Aorta (tissue), 5 donors: ENCODE results near the gene KIF6. TPM values are rescaled to one million over a fixed set of nuclear protein-coding genes. Genes with fewer than 3 reads are reported as not detected.
A peak's percentile ranks its signal among the peaks of the same experiment; 100 is the strongest.

Experiments
- ATAC-seq: fragments of 200-7000 bp; cut with Tn5 transposase; one replicate; pipeline ENCODE4 v1.9.1; 2022; ENCODE audit warnings: moderate library complexity; ENCODE audit not compliant: low FRiP score
- DNase-seq, 2 donors: peaks; one replicate each; pipeline ENCODE4 v3.0.0-alpha.2; 2020
- H3K27ac ChIP-seq, 2 donors: one replicate each; pipeline ENCODE4 v1.5.1; 2013; ENCODE audit warnings: low read length in 2 of 2, mild to moderate bottlenecking in 2 of 2, moderate library complexity in 2 of 2, control low read depth in 1 of 2, inconsistent platforms in 1 of 2, low read depth in 1 of 2
- H3K27me3 ChIP-seq, 2 donors: one replicate each; pipeline ENCODE4 v1.6.1; 2013; ENCODE audit warnings: control low read depth in 1 of 2, low read length in 1 of 2, mild to moderate bottlenecking in 1 of 2, moderate library complexity in 1 of 2; ENCODE audit not compliant: insufficient read depth in 2 of 2, control insufficient read depth in 1 of 2
- H3K36me3 ChIP-seq, 2 donors: one replicate each; pipeline ENCODE4 v1.6.1; 2013; ENCODE audit warnings: control low read depth in 1 of 2, low read length in 1 of 2, mild to moderate bottlenecking in 1 of 2; ENCODE audit not compliant: insufficient read depth in 2 of 2, control insufficient read depth in 1 of 2
- H3K4me1 ChIP-seq, 2 donors: one replicate each; pipeline ENCODE4 v1.6.1; 2013; ENCODE audit warnings: low read length in 2 of 2, control low read depth in 1 of 2, mild to moderate bottlenecking in 1 of 2, moderate library complexity in 1 of 2; ENCODE audit not compliant: insufficient read depth in 2 of 2, control insufficient read depth in 1 of 2
- H3K4me3 ChIP-seq, 2 donors: one replicate each; pipeline ENCODE4 v1.5.1; 2013; ENCODE audit warnings: low read length in 2 of 2, control low read depth in 1 of 2, mild to moderate bottlenecking in 1 of 2
- H3K9me3 ChIP-seq: one replicate; pipeline ENCODE4 v1.6.1; 2013; ENCODE audit warnings: mild to moderate bottlenecking, low read length; ENCODE audit not compliant: control insufficient read depth
- WGBS, 2 donors: extraction: QIAGEN DNeasy Blood & Tissue Kit; methylation state at CpG; one replicate each; pipeline ENCODE4 v1.1.7; 2013; 5-methylcytosine and 5-hydroxymethylcytosine counted together
- intact Hi-C, 2 donors: fragments of 100-400 bp; cut with DNase I; formaldehyde crosslinking; loops; one replicate each; pipeline versions ENCODE4 v1.14.2 to v1.15.0; 2022
- polyA plus RNA-seq, 2 donors: library from polyadenylated mRNA; stranded (reverse); fragments of 200-250 nt; gene quantifications; one replicate each; pipeline ENCODE4 v1.2.3, GENCODE V29; 2013
- total RNA-seq, 2 donors: library from RNA; stranded (reverse); fragmentation: NEBNext Ultra II Directional; extraction: Animal tissue kit (Norgen Biotek cat#: 25700); gene quantifications; one replicate each; pipeline ENCODE4 v1.2.1, GENCODE V29; 2021
- donor health status: healthy with polysubstance abuse.
- donor health status: Bipolar disorder and iron deficiency.
- donor health status: DM: no; HTN: no; CAD: no.
- donor health status: DM: no; HTN: no; CAD: no.
- donor health status: DM: yes; HTN: yes; CAD: no.

The KIF6 gene
- total and polyA plus RNA-seq, 4 donors: 0.39 to 0.63 (median 0.42) TPM; not detected in 1

DNA sequence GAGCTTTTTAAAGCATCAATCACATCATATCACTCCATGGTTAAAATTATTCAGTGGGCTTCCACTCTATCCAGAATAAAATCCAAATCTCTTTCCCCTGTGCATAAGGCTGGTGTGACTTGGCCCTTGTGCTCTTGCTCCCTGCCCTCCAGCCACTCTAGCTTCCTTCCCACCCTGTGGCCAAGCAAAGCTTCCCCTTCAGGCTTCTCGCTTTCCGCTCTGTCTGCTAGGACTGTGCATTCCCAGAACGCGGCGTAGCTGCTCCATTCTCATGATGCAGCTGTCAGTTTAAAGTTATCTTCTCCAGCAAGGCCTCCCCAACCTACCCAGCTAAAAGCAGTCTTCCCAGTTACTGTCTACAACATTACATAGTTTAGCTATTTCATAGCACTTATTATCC is 383.3 kb downstream of the KIF6 start:
- Histone ChIP-seq H3K4me1 (no peaks in the 10 kb centered on the region), H3K4me3 (no peak overlapping the region), H3K36me3 (no peaks in the 10 kb centered on the region), H3K9me3 (no peaks in the 10 kb centered on the region), H3K27me3 (no peaks in the 10 kb centered on the region), H3K27ac (no peak overlapping the region)
- intact Hi-C loops: loop anchor here (10.0 kb wide), 3 partner anchors 543 to 1733 kb away; partner anchors contain the start of genes NFYA (in 1 of the 2) and OARD1 (in 1 of the 2)
- ATAC-seq (no peak), DNase-seq (no peak)
- 86 to 87% methylated on average over 5 of the region's 5 CpGs for WGBS, 2 donors

- H3K9me3 ChIP-seq: no peaks in the 10 kb centered on the region
- H3K4me3 ChIP-seq: no peak overlapping the region
- H3K27ac ChIP-seq: no peak overlapping the region
- WGBS, 2 donors: 86 to 91% methylated on average over 3 of the region's 3 CpGs
- no peaks in the 10 kb centered on the region for H3K4me1 ChIP-seq
- H3K36me3 ChIP-seq: no peaks in the 10 kb centered on the region
- intact Hi-C loops: loop anchor here (10.0 kb wide), 3 partner anchors 543 to 1733 kb away; partner anchors contain the start of genes NFYA (in 1 of the 2) and OARD1 (in 1 of the 2)
- ATAC-seq (no peak), DNase-seq (no peak)
- no peaks in the 10 kb centered on the region for H3K27me3 ChIP-seq
These were observed 383.9 kb downstream of the KIF6 start for GRCh38 chr6:39341352-39341751.

DNA sequence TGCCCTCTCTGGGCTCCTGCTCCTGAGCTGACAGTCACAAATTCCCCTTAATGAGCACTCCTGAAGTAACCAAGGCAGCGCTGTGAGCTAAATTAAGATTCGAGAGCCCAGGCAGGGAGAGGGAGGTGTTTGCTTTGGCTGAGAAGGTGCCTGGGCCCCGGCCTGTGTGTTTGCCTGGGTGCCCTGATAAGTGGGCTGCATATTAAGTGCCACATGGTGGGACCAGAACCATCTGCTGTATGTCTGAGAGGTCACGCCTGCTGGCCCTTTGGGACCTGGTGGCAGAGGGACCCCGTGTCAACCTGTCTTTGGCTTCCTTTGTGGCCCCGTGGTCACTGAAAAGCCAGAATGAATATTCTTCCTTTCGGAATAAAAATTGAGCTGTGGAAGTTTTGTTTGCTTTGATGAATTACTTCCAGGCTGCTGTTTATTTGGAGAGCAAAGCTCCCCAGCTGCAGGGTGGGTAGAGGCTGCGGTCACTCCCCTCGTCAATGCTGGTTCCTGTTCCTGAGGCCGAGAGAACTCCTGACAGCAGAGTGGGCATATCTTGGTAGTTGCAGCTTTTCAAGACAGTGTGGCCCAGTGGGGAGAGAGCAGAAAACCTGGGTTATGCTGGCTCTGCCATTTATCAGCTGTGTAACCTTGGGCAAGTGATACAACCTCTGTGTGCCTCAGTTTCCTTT is 385.2 kb downstream of the KIF6 start:
- H3K27me3 ChIP-seq: no peaks in the 10 kb centered on the region
- WGBS, 2 donors: 3 to 7% methylated on average over 10 of the region's 10 CpGs
- peak overlapping the region in 1 of 2 donors; percentile 79 for H3K27ac ChIP-seq
- ATAC-seq (peak; percentile 39), DNase-seq (peak in 1 of 2 donors; percentile 66)
- H3K9me3 ChIP-seq: no peaks in the 10 kb centered on the region
- H3K36me3 ChIP-seq: no peaks in the 10 kb centered on the region
- H3K4me3 ChIP-seq: no peak overlapping the region
- intact Hi-C loops: loop anchor here (10.0 kb wide), 3 partner anchors 545 to 1735 kb away; partner anchors contain the start of genes NFYA (in 1 of the 2) and OARD1 (in 1 of the 2)
- H3K4me1 ChIP-seq: peaks cover 0 to 3% of the 10 kb centered on the region in 2 donors

GRCh38 chr6:39339096-39339867 is 385.9 kb downstream of the KIF6 start:
- Histone ChIP-seq H3K4me1 (peaks cover 0 to 3% of the 10 kb centered on the region in 2 donors), H3K36me3 (no peaks in the 10 kb centered on the region), H3K27ac (no peak overlapping the region), H3K27me3 (no peaks in the 10 kb centered on the region), H3K4me3 (no peak overlapping the region), H3K9me3 (no peaks in the 10 kb centered on the region)
- DNase-seq: no peak
- ATAC-seq: no peak
- intact Hi-C loops: no loop called here
- WGBS, 2 donors: 43 to 48% methylated on average over 9 of the region's 9 CpGs

GRCh38 chr6:39338397-39338796 is 386.8 kb downstream of the KIF6 start:
- DNase-seq: no peak
- H3K4me1 ChIP-seq: peaks cover 0 to 3% of the 10 kb centered on the region in 2 donors
- WGBS, 2 donors: 59 to 65% methylated on average over 5 of the region's 5 CpGs
- no peak for ATAC-seq
- H3K27me3 ChIP-seq: no peaks in the 10 kb centered on the region
- no peaks in the 10 kb centered on the region for H3K36me3 ChIP-seq
- intact Hi-C loops: no loop called here
- no peak overlapping the region for H3K4me3 ChIP-seq
- H3K9me3 ChIP-seq: no peaks in the 10 kb centered on the region
- no peak overlapping the region for H3K27ac ChIP-seq

DNA sequence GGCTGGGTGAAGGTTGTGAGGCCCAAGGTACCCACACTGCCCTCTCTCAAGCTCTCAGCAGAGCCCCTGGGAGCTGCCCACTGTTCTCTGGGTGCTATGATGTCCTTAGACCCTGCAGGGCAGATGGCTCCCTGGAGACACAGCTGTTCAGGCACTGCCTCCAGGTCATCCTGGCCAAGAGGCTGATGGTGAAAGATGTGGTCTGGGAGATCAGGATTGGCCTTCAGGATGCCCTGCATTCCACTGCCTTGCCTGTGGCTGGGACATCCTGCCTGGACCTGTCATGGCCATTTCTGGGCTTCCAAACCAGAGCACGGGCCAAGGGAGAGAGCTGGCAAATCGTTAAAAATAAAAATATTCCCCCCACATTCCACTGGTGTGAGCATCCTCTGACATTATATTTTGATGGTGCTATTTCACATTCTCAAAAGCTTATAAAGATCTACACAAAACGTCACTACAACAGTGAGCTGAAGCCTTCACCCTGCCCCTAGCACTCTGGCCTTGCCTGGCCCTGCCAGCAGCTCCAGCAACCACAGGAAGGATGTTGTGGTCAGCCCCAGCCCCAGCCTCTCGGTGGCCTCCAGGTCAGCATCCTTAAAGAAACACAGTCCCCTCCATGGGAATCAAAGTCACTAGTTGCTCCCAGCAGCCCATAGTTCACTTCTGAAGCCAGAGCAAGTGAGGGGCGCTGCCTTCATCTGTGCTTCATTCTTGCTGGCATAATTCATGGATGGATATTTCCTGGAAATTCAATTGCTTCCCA is 389.2 kb downstream of the KIF6 start:
- Histone ChIP-seq H3K4me3 (no peak overlapping the region), H3K9me3 (no peaks in the 10 kb centered on the region), H3K4me1 (peaks cover 0 to 3% of the 10 kb centered on the region in 2 donors), H3K27ac (peak overlapping the region in 1 of 2 donors; percentile 58), H3K27me3 (no peaks in the 10 kb centered on the region), H3K36me3 (no peaks in the 10 kb centered on the region)
- 19 to 22% methylated on average over 5 of the region's 5 CpGs for WGBS, 2 donors
- peak in 1 of 2 donors; percentile 70 for DNase-seq
- ATAC-seq: no peak
- intact Hi-C loops: no loop called here

DNA sequence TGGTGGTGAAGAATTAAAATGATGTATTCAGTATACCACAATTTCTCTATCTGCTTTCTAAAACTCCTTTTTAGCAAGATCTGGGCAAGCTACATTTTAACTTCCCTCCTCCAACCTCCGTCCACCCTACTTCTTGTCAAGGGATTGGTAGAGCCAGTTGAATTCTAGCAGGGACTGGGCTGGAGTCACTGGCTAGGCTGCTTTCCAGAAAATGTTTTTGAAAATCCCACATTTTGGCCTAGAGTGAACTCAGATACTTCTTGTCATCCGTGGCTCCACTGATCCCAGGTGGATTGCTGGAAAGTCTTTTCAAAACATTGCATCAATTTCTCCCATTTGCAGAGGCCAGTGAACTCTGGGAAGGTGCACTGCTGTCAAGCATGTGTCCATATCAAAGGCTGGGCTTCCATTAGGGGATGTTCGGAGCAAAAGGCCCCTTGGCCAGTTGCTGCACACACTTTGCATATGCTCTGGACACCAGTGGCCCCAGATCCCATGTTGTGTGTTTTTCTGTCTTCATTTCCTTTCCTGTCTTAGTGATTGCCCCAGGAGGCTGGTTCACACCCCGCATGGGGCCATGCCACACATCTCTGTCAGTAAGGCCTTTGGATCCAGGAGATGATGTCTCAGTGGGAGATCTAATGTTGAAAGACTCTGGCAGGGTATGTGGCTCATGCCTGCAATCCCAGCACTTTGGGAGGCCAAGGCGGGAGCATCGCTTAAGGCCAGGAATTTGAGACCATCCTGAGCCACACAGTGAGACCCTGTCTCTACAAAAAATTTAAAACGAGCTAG is 391.4 kb downstream of the KIF6 start:
- Histone ChIP-seq H3K9me3 (no peaks in the 10 kb centered on the region), H3K4me1 (peaks cover 0 to 3% of the 10 kb centered on the region in 2 donors), H3K27me3 (no peaks in the 10 kb centered on the region), H3K4me3 (no peak overlapping the region), H3K36me3 (no peaks in the 10 kb centered on the region), H3K27ac (no peak overlapping the region)
- no peak for DNase-seq
- 69 to 70% methylated on average over 7 of the region's 7 CpGs for WGBS, 2 donors
- ATAC-seq: no peak
- intact Hi-C loops: no loop called here

DNA sequence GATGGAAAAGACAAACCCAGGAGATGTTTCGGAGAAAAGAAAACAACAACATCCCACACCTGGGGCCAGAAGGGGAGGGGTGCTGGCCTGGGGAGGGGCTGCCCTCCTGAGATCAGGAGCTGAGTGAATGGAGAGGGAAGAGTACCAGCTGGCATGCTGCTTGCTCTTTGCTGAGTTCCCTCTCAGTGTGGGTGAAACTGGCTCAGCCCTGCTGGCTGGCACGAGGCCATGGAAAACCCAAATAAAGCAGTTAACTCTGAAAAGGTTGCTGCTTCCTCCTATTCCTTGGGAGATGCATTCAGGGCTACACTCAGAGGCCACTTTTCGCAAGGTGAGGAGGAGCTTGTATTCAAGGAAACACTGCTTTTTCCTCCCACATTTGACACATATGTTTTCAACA is 394.7 kb downstream of the KIF6 start:
- no peak overlapping the region for H3K27ac ChIP-seq
- intact Hi-C loops: no loop called here
- H3K27me3 ChIP-seq: no peaks in the 10 kb centered on the region
- DNase-seq: peak in 1 of 2 donors; percentile 75
- ATAC-seq: no peak
- no peak overlapping the region for H3K4me3 ChIP-seq
- no peaks in the 10 kb centered on the region for H3K9me3 ChIP-seq
- peaks cover 0 to 1% of the 10 kb centered on the region in 2 donors for H3K4me1 ChIP-seq
- H3K36me3 ChIP-seq: no peaks in the 10 kb centered on the region
- WGBS, 2 donors: 12 to 14% methylated on average over 3 of the region's 3 CpGs
